ENCODE data around the gene TEX12.

DNA sequence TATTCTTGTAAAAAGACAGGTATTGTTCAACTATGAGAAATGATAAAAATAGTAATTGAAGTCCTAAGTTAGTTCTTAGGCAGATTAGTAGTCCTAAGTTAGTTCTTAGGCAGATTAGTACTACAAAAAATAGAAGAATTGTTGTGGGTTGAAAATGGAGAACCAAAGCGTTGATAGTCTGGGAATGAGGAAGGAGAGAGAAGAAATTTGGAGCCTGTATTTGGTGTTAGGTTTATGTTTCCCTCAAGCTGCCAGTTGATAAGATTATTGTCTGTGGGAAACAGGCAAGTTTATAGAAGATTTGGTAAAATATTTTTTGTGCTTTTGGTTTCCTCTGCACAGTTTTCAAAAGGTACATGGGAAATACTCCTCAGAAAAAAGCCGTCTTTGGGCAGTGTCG is 11.8 kb downstream of the TEX12 start:
- TF ChIP-seq, protein P1, sequence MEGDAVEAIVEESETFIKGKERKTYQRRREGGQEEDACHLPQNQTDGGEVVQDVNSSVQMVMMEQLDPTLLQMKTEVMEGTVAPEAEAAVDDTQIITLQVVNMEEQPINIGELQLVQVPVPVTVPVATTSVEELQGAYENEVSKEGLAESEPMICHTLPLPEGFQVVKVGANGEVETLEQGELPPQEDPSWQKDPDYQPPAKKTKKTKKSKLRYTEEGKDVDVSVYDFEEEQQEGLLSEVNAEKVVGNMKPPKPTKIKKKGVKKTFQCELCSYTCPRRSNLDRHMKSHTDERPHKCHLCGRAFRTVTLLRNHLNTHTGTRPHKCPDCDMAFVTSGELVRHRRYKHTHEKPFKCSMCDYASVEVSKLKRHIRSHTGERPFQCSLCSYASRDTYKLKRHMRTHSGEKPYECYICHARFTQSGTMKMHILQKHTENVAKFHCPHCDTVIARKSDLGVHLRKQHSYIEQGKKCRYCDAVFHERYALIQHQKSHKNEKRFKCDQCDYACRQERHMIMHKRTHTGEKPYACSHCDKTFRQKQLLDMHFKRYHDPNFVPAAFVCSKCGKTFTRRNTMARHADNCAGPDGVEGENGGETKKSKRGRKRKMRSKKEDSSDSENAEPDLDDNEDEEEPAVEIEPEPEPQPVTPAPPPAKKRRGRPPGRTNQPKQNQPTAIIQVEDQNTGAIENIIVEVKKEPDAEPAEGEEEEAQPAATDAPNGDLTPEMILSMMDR (IDR thresholded peaks at IDR 0.05; ENCODE audit: borderline replicate concordance, extremely low read depth, low read length, poor library complexity, severe bottlenecking) = no peak
- no peak for TF ChIP-seq EZH2 (IDR thresholded peaks at IDR 0.05; ENCODE audit: borderline replicate concordance, low read depth, low read length, severe bottlenecking)

Measured in DND-41 (cell line).